G401 (cell line): ENCODE results near the gene METTL14. TPM values are rescaled to one million over a fixed set of nuclear protein-coding genes. Genes with fewer than 3 reads are reported as not detected.
"Not testable (repeated sequence)": the region's sequence is repeated elsewhere in the genome, so short reads cannot be mapped to it uniquely, and the experiment has no call there.

Source experiments
- DNase-seq: peaks from one replicate; pipeline ENCODE4 v3.0.0-alpha.2; 2015; ENCODE audit warnings: low spot score
- in situ Hi-C: cut with HindIII; loops from 2 replicates; pipeline ENCODE4 v1.10.0; 2016; ENCODE audit warnings: low sequenced_read_pairs, mixed read lengths
- total RNA-seq: library from RNA; depleted of rRNA; stranded (reverse); fragments of >200 nt; shearing (Covaris generic); gene quantifications from 2 replicates; pipeline ENCODE4 v1.2.3, GENCODE V29; 2014; rRNA removed

Gene METTL14
- total RNA-seq, result 3.8 and 28.7 TPM in 2 replicates

- in situ Hi-C loops, result no loop called here
- DNase-seq, result peak; percentile 93
These were observed at the start of gene METTL14 for GRCh38 chr4:118684873-118685811. METTL14 (plus strand) TSS chr4:118685392; CDS start chr4:118685535, 143 bp downstream.

GRCh38 chr4:118636126-118636525 is 49.1 kb upstream of the METTL14 start:
- DNase-seq, in situ Hi-C loops: not testable (repeated sequence)

- in situ Hi-C loops, DNase-seq: not testable (repeated sequence)
These were observed 20.5 kb upstream of the METTL14 start for GRCh38 chr4:118664665-118665064.

- DNase-seq, in situ Hi-C loops: not testable (repeated sequence)
These were observed 16.0 kb upstream of the METTL14 start for GRCh38 chr4:118669220-118669619.

GRCh38 chr4:118670968-118671367 is 14.2 kb upstream of the METTL14 start:
- DNase-seq, in situ Hi-C loops: not testable (repeated sequence)

- no peak for DNase-seq
- in situ Hi-C loops, result no loop called here
These were observed 9.1 kb upstream of the METTL14 start for GRCh38 chr4:118676128-118676527.

GRCh38 chr4:118680808-118681207 is 4.4 kb upstream of the METTL14 start:
- in situ Hi-C loops, result no loop called here
- no peak for DNase-seq

- DNase-seq, result no peak
- in situ Hi-C loops, result no loop called here
These were observed 2.3 kb upstream of the METTL14 start for GRCh38 chr4:118682928-118683327.

GRCh38 chr4:118683513-118683912 is 1.7 kb upstream of the METTL14 start:
- in situ Hi-C loops, result no loop called here
- DNase-seq, result peak; percentile 32

- no peak for DNase-seq
- in situ Hi-C loops, result no loop called here
These were observed 17.9 kb downstream of the METTL14 start for GRCh38 chr4:118703118-118703517.

GRCh38 chr4:118711052-118711451 is 25.9 kb downstream of the METTL14 start:
- in situ Hi-C loops, result no loop called here
- no peak for DNase-seq

- in situ Hi-C loops, result no loop called here
- DNase-seq, result no peak
These were observed 27.7 kb downstream of the METTL14 start for GRCh38 chr4:118712872-118713271.

GRCh38 chr4:118714682-118715081 is 29.5 kb downstream of the METTL14 start:
- in situ Hi-C loops, result no loop called here
- no peak for DNase-seq

GRCh38 chr4:118716304-118716703 is 31.1 kb downstream of the METTL14 start:
- in situ Hi-C loops, result no loop called here
- no peak for DNase-seq

- in situ Hi-C loops, result no loop called here
- DNase-seq, result no peak
These were observed 33.4 kb downstream of the METTL14 start for GRCh38 chr4:118718511-118719170.

GRCh38 chr4:118721752-118722151 is 36.6 kb downstream of the METTL14 start:
- no peak for DNase-seq
- in situ Hi-C loops, result no loop called here

- no peak for DNase-seq
- in situ Hi-C loops, result no loop called here
These were observed 38.2 kb downstream of the METTL14 start for GRCh38 chr4:118723369-118723768.

- in situ Hi-C loops, result no loop called here
- no peak for DNase-seq
These were observed 42.2 kb downstream of the METTL14 start for GRCh38 chr4:118727360-118727759.

GRCh38 chr4:118729287-118730286 is 44.4 kb downstream of the METTL14 start:
- no peak for DNase-seq
- in situ Hi-C loops, result no loop called here
